Activated CD4-positive, alpha-beta memory T cell treated with anti-CD3 and anti-CD28 coated beads for 36 hours (primary cell): Measurements from ENCODE around the gene MTUS2. TPM values are rescaled to one million over a fixed set of nuclear protein-coding genes. Genes with fewer than 3 reads are reported as not detected.
"Not testable (repeated sequence)": the region's sequence is repeated elsewhere in the genome, so short reads cannot be mapped to it uniquely, and the experiment has no call there.

Source experiments
- CTCF ChIA-PET: fragments of 350-600 bp; sonication (Branson Sonifier 250); formaldehyde crosslinking; loops from one replicate; lab custom pipeline; 2021; ENCODE audit warnings: antibody characterized with exemption, inconsistent platforms; lab: Charles Lee
- POLR2A ChIA-PET: fragments of 350-600 bp; sonication (Branson Sonifier 250); formaldehyde crosslinking; loops from one replicate; lab custom pipeline; 2021; ENCODE audit warnings: antibody characterized with exemption; lab: Charles Lee
- DNase-seq: peaks from one replicate; pipeline ENCODE4 v3.0.0-alpha.2; 2020
- H3K27ac Mint-ChIP-seq: one replicate; pipeline ENCODE4 v1.8.0; 2021; ENCODE audit warnings: mixed read lengths
- H3K27me3 Mint-ChIP-seq: one replicate; pipeline ENCODE4 v1.8.0; 2021; ENCODE audit warnings: mixed read lengths
- H3K36me3 Mint-ChIP-seq: one replicate; pipeline ENCODE4 v1.8.0; 2021; ENCODE audit warnings: mixed read lengths
- H3K4me1 Mint-ChIP-seq: one replicate; pipeline ENCODE4 v1.8.0; 2021; ENCODE audit warnings: low read depth, mixed read lengths
- H3K4me3 Mint-ChIP-seq: one replicate; pipeline ENCODE4 v1.8.0; 2021; ENCODE audit warnings: mild to moderate bottlenecking, mixed read lengths
- H3K9me3 Mint-ChIP-seq: one replicate; pipeline ENCODE4 v1.8.0; 2021; ENCODE audit warnings: mixed read lengths
- intact Hi-C: fragments of 100-400 bp; cut with micrococcal nuclease; formaldehyde crosslinking; loops from one replicate; pipeline ENCODE4 v1.15.1; 2023
- total RNA-seq, 2 experiments: library from RNA; stranded (reverse); gene quantifications; one replicate each; pipeline ENCODE4 v1.2.3, GENCODE V29; 2021

The MTUS2 gene
- total RNA-seq, 2 experiments from 2014 or later, result not detected

- H3K36me3 Mint-ChIP-seq, result peaks cover 4% of the 10 kb centered on the region
- no peak for DNase-seq
- no peak overlapping the region for H3K4me3 Mint-ChIP-seq
- H3K4me1 Mint-ChIP-seq, result no peaks in the 10 kb centered on the region
- peaks cover 21% of the 10 kb centered on the region for H3K9me3 Mint-ChIP-seq
- POLR2A ChIA-PET, result no interaction called here
- CTCF ChIA-PET, result no interaction called here
- intact Hi-C loops, result no loop called here
- H3K27ac Mint-ChIP-seq, result no peak overlapping the region
- no peaks in the 10 kb centered on the region for H3K27me3 Mint-ChIP-seq
Observed at GRCh38 chr13:29190298-29190697, 370.2 kb downstream of the MTUS2 start.

GRCh38 chr13:29193083-29193482 is 372.9 kb downstream of the MTUS2 start:
- Mint-ChIP-seq H3K27me3 (no peaks in the 10 kb centered on the region), H3K4me3 (no peak overlapping the region), H3K27ac (no peak overlapping the region), H3K9me3 (peaks cover 22% of the 10 kb centered on the region), H3K36me3 (peaks cover 3% of the 10 kb centered on the region), H3K4me1 (no peaks in the 10 kb centered on the region)
- ChIA-PET CTCF (no interaction called here), POLR2A (no interaction called here)
- intact Hi-C loops, result no loop called here
- no peak for DNase-seq

- Mint-ChIP-seq H3K27me3 (no peaks in the 10 kb centered on the region), H3K4me1 (no peaks in the 10 kb centered on the region), H3K4me3 (no peak overlapping the region), H3K9me3 (peaks cover 30% of the 10 kb centered on the region), H3K36me3 (peaks cover 3% of the 10 kb centered on the region), H3K27ac (no peak overlapping the region)
- intact Hi-C loops, result no loop called here
- DNase-seq, result no peak
- ChIA-PET CTCF (interaction anchor here (0.6 kb wide), 1 partner anchor 14 kb away, joined by 3 read pairs; no protein-coding TSS in a partner anchor), POLR2A (no interaction called here)
Observed at GRCh38 chr13:29195456-29195855, 375.3 kb downstream of the MTUS2 start.

- ChIA-PET CTCF (no interaction called here), POLR2A (no interaction called here)
- H3K9me3 Mint-ChIP-seq, result peaks cover 30% of the 10 kb centered on the region
- DNase-seq, result no peak
- H3K27me3 Mint-ChIP-seq, result no peaks in the 10 kb centered on the region
- peaks cover 3% of the 10 kb centered on the region for H3K36me3 Mint-ChIP-seq
- no peak overlapping the region for H3K27ac Mint-ChIP-seq
- intact Hi-C loops, result no loop called here
- H3K4me3 Mint-ChIP-seq, result no peak overlapping the region
- no peaks in the 10 kb centered on the region for H3K4me1 Mint-ChIP-seq
Observed at GRCh38 chr13:29196409-29197074, 376.4 kb downstream of the MTUS2 start.

- H3K4me3 Mint-ChIP-seq, intact Hi-C loops, H3K27me3 Mint-ChIP-seq, POLR2A ChIA-PET, H3K4me1 Mint-ChIP-seq, DNase-seq, H3K27ac Mint-ChIP-seq, H3K36me3 Mint-ChIP-seq: not testable (repeated sequence)
- CTCF ChIA-PET, result interaction anchor here (0.7 kb wide), 1 partner anchor 13 kb away, joined by 3 read pairs; no protein-coding TSS in a partner anchor
- peaks cover 15% of the 10 kb centered on the region for H3K9me3 Mint-ChIP-seq
Observed at GRCh38 chr13:29202753-29203152, 382.6 kb downstream of the MTUS2 start.

- intact Hi-C loops, result no loop called here
- no peaks in the 10 kb centered on the region for H3K27me3 Mint-ChIP-seq
- ChIA-PET POLR2A (no interaction called here), CTCF (no interaction called here)
- no peak overlapping the region for H3K4me3 Mint-ChIP-seq
- no peaks in the 10 kb centered on the region for H3K4me1 Mint-ChIP-seq
- no peak for DNase-seq
- peaks cover 3% of the 10 kb centered on the region for H3K9me3 Mint-ChIP-seq
- H3K27ac Mint-ChIP-seq, result no peak overlapping the region
- no peaks in the 10 kb centered on the region for H3K36me3 Mint-ChIP-seq
Observed at GRCh38 chr13:29204651-29205050, 384.5 kb downstream of the MTUS2 start.

- H3K9me3 Mint-ChIP-seq, result peaks cover 3% of the 10 kb centered on the region
- intact Hi-C loops, result no loop called here
- H3K36me3 Mint-ChIP-seq, result no peaks in the 10 kb centered on the region
- H3K27ac Mint-ChIP-seq, result no peak overlapping the region
- no peaks in the 10 kb centered on the region for H3K4me1 Mint-ChIP-seq
- POLR2A ChIA-PET, result no interaction called here
- H3K27me3 Mint-ChIP-seq, result peaks cover 1% of the 10 kb centered on the region
- no peak for DNase-seq
- CTCF ChIA-PET, result no interaction called here
- no peak overlapping the region for H3K4me3 Mint-ChIP-seq
Observed at GRCh38 chr13:29210676-29211075, 390.5 kb downstream of the MTUS2 start.

- POLR2A ChIA-PET, H3K36me3 Mint-ChIP-seq, intact Hi-C loops, H3K27ac Mint-ChIP-seq, H3K27me3 Mint-ChIP-seq, DNase-seq, H3K4me3 Mint-ChIP-seq, H3K9me3 Mint-ChIP-seq, H3K4me1 Mint-ChIP-seq, CTCF ChIA-PET: not testable (repeated sequence)
Observed at GRCh38 chr13:29211162-29211561, 391.0 kb downstream of the MTUS2 start.

GRCh38 chr13:29222458-29222857 is 402.3 kb downstream of the MTUS2 start:
- no peaks in the 10 kb centered on the region for H3K36me3 Mint-ChIP-seq
- no peaks in the 10 kb centered on the region for H3K4me1 Mint-ChIP-seq
- ChIA-PET CTCF (no interaction called here), POLR2A (no interaction called here)
- intact Hi-C loops, result no loop called here
- H3K9me3 Mint-ChIP-seq, result peaks cover 4% of the 10 kb centered on the region
- no peak overlapping the region for H3K27ac Mint-ChIP-seq
- no peak for DNase-seq
- no peak overlapping the region for H3K4me3 Mint-ChIP-seq
- no peaks in the 10 kb centered on the region for H3K27me3 Mint-ChIP-seq

GRCh38 chr13:29224206-29224605 is 404.1 kb downstream of the MTUS2 start:
- H3K4me1 Mint-ChIP-seq, result no peaks in the 10 kb centered on the region
- no peak overlapping the region for H3K27ac Mint-ChIP-seq
- no peak overlapping the region for H3K4me3 Mint-ChIP-seq
- no peaks in the 10 kb centered on the region for H3K9me3 Mint-ChIP-seq
- intact Hi-C loops, result no loop called here
- CTCF ChIA-PET, result no interaction called here
- no peaks in the 10 kb centered on the region for H3K27me3 Mint-ChIP-seq
- POLR2A ChIA-PET, result interaction anchor here (0.6 kb wide), 1 partner anchor 15 kb away, joined by 3 read pairs; no protein-coding TSS in a partner anchor
- no peaks in the 10 kb centered on the region for H3K36me3 Mint-ChIP-seq
- no peak for DNase-seq

- ChIA-PET POLR2A (no interaction called here), CTCF (no interaction called here)
- Mint-ChIP-seq H3K36me3 (no peaks in the 10 kb centered on the region), H3K9me3 (no peaks in the 10 kb centered on the region), H3K27ac (no peak overlapping the region), H3K4me1 (no peaks in the 10 kb centered on the region), H3K27me3 (no peaks in the 10 kb centered on the region), H3K4me3 (no peak overlapping the region)
- intact Hi-C loops, result no loop called here
- no peak for DNase-seq
Observed at GRCh38 chr13:29227576-29227975, 407.4 kb downstream of the MTUS2 start.

GRCh38 chr13:29230299-29230845 is 410.2 kb downstream of the MTUS2 start:
- Mint-ChIP-seq H3K4me1 (no peaks in the 10 kb centered on the region), H3K4me3 (no peak overlapping the region), H3K36me3 (no peaks in the 10 kb centered on the region), H3K27ac (no peak overlapping the region), H3K9me3 (no peaks in the 10 kb centered on the region), H3K27me3 (no peaks in the 10 kb centered on the region)
- intact Hi-C loops, result no loop called here
- ChIA-PET POLR2A (no interaction called here), CTCF (no interaction called here)
- DNase-seq, result no peak
